OCI-LY3 (cell line): ENCODE results near the gene RAB39A.
"Not testable (repeated sequence)": the region's sequence is repeated elsewhere in the genome, so short reads cannot be mapped to it uniquely, and the experiment has no call there.

Experiments used
- CTCF ChIP-seq: fragments of 200-600, 300-600 bp; sonication (generic); IDR thresholded peaks from 2 replicates; pipeline ENCODE4 v1.5.1; 2014; ENCODE audit warnings: antibody characterized with exemption, low read length, low read depth
- EZH2phosphoT487 ChIP-seq: fragments of 200-600 bp; shearing (Covaris generic); IDR thresholded peaks from 2 replicates; pipeline ENCODE4 v1.6.1; 2018; ENCODE audit warnings: antibody characterized with exemption, mixed run types, low read depth

GRCh38 chr11:107948328-107948727 lies 20.1 kb downstream of the RAB39A start:
- not testable (repeated sequence) for TF ChIP-seq CTCF, EZH2phosphoT487
